Bronchial epithelial cell (primary cell): Measurements from ENCODE around the gene CSMD2. TPM values are rescaled to one million over a fixed set of nuclear protein-coding genes. Genes with fewer than 3 reads are reported as not detected.

Source experiments
- DNase-seq: peaks from one replicate; pipeline ENCODE4 v3.0.0-alpha.2; 2010; ENCODE audit warnings: low read depth
- FAIRE-seq: peaks from 2 replicates; lab custom pipeline; 2011; peaks lifted over from hg19 to GRCh38; lab: Jason Lieb, UNC
- H3K27me3 ChIP-seq: 2 replicates; pipeline ENCODE4 v1.5.1; 2011; ENCODE audit warnings: low read length; ENCODE audit not compliant: control insufficient read depth, insufficient read depth
- H3K36me3 ChIP-seq: 2 replicates; pipeline ENCODE4 v1.5.1; 2011; ENCODE audit warnings: low read length; ENCODE audit not compliant: control insufficient read depth, insufficient read depth
- H3K4me3 ChIP-seq: 2 replicates; pipeline ENCODE4 v1.5.1; 2011; ENCODE audit warnings: mild to moderate bottlenecking, low read depth, low read length, control low read depth
- CTCF ChIP-seq: IDR thresholded peaks from 2 replicates; pipeline ENCODE4 v1.5.1; 2011; ENCODE audit warnings: mild to moderate bottlenecking, moderate library complexity, low read length, control low read depth, inconsistent platforms; ENCODE audit not compliant: insufficient read depth, severe bottlenecking
- total RNA-seq: library from RNA; depleted of rRNA; stranded (reverse); fragments of >200 nt; gene quantifications from 2 replicates; pipeline ENCODE4 v1.2.1, GENCODE V29; 2014

CSMD2 gene
- total RNA-seq, 1 donor from 2014 or later, result not detected

GRCh38 chr1:34054920-34055319 lies 110.1 kb downstream of the CSMD2 start:
- no peaks in the 10 kb centered on the region for H3K27me3 ChIP-seq
- no peak overlapping the region for H3K4me3 ChIP-seq
- no peak for DNase-seq
- no peak for FAIRE-seq
- H3K36me3 ChIP-seq, result no peaks in the 10 kb centered on the region
- no peak for TF ChIP-seq CTCF

GRCh38 chr1:34053660-34054059 lies 111.4 kb downstream of the CSMD2 start:
- no peak for DNase-seq
- no peak for FAIRE-seq
- Histone ChIP-seq H3K27me3 (no peaks in the 10 kb centered on the region), H3K36me3 (no peaks in the 10 kb centered on the region), H3K4me3 (no peak overlapping the region)
- TF ChIP-seq CTCF, result no peak

DNA sequence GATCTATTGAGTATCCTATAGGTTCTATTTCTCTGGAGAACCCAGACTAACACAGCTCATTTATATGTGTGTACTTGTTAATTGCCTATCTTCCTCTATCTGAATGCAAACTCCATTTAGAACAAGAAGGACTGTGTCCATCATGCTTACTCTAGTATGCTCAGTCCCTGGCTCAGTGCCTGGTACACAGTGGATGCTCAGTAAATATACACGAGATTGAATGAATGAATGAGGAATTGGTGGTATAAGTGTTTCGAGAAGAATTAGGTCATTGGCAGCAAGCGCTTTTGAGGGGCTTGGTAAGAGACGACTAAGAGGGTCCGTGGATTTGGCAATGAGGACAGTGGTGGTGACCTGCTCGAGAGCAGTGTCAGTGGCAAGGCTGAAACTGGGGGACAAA lies 112.5 kb downstream of the CSMD2 start:
- TF ChIP-seq CTCF, result no peak
- H3K36me3 ChIP-seq, result no peaks in the 10 kb centered on the region
- no peak for DNase-seq
- H3K4me3 ChIP-seq, result no peak overlapping the region
- H3K27me3 ChIP-seq, result no peaks in the 10 kb centered on the region
- no peak for FAIRE-seq

DNA sequence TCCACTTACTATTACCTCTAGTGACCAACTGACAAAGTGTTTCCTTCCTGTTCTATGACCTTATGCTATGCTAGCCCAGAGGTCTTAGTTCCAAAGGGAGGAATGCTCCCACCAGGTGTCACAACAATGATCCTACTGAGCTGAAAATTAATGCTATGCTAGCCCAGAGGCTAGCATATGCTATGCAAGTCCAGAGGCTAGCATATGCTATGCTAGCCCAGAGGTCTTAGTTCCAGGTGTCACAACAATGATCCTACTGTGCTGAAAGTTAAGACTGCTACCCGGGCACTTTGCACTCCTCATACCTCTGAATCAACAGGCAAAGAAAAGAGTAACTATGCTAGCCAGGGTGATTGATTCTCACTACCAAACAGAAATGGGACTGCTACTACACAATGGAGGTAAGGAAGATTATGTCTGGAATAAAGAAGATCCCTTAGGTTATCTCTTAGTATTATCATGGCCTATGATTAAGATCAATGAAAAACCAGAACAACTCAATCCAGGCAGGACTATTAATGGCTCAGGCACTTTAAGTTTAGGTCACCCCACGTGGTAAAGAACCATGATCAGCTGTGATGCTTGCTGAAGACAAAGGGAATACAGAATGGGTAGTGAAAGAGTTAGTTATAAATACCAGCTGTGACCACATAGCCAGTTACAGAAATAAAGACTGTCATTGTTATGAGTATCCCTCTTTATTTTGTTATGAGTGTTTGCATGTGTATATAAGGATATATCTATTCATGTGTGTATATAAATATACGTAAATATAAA lies 114.1 kb downstream of the CSMD2 start:
- no peaks in the 10 kb centered on the region for H3K36me3 ChIP-seq
- no peaks in the 10 kb centered on the region for H3K27me3 ChIP-seq
- H3K4me3 ChIP-seq, result no peak overlapping the region
- no peak for TF ChIP-seq CTCF
- DNase-seq (no peak), FAIRE-seq (no peak)

- no peaks in the 10 kb centered on the region for H3K36me3 ChIP-seq
- FAIRE-seq (no peak), DNase-seq (no peak)
- H3K27me3 ChIP-seq, result no peaks in the 10 kb centered on the region
- no peak overlapping the region for H3K4me3 ChIP-seq
- no peak for TF ChIP-seq CTCF
These were observed 115.0 kb downstream of the CSMD2 start for GRCh38 chr1:34049994-34050393.

DNA sequence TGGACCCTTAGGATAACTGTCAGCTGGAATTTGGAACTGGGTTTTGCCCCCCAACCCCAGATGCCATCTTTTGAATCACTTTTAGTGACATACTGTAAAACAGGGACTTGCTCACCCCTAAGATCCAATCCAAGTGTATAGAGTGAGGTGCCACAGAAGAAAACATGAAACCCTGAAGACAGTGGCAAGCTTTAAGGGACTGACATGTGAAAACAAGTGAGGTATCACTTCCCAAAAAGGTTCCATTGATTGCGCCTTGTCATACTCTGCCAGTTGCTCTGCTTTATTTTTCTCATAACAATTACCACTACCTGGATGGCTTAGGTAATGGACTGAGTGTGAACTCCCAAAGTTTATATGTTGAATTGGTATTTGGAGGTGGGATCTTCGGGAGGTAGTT lies 115.6 kb downstream of the CSMD2 start:
- DNase-seq, result no peak
- Histone ChIP-seq H3K36me3 (no peaks in the 10 kb centered on the region), H3K27me3 (no peaks in the 10 kb centered on the region), H3K4me3 (no peak overlapping the region)
- FAIRE-seq, result no peak
- TF ChIP-seq CTCF, result no peak
